Posterior vena cava (tissue), 2 donors: ENCODE data around the gene KIF5A. TPM values are rescaled to one million over a fixed set of nuclear protein-coding genes. Genes with fewer than 3 reads are reported as not detected.

ENCODE experiments used
- DNase-seq: peaks from one replicate; pipeline ENCODE4 v3.0.0-alpha.2; 2020; ENCODE audit warnings: low spot score
- intact Hi-C, 2 donors: fragments of 100-400 bp; cut with DNase I; formaldehyde crosslinking; loops; one replicate each; pipeline versions ENCODE4 v1.14.1 to v1.14.2; 2022 to 2023
- total RNA-seq, 2 donors: library from RNA; stranded (reverse); fragmentation: NEBNext Ultra II Directional; extraction: Animal tissue kit (Norgen Biotek cat#: 25700); gene quantifications; one replicate each; pipeline ENCODE4 v1.2.1, GENCODE V29; 2021
- donor health status: DM: yes; HTN: yes; CAD: no.
- donor health status: DM: yes; HTN: yes; CAD: no.

The KIF5A gene
- total RNA-seq, 2 donors from 2014 or later, result 0.10 to 0.14 TPM

GRCh38 chr12:57518920-57519795 lies 30.7 kb upstream of the KIF5A start:
- DNase-seq, result peak; percentile 83
- intact Hi-C loops, result no loop called here

- no peak for DNase-seq
- intact Hi-C loops, result no loop called here
These were observed 30.1 kb upstream of the KIF5A start for GRCh38 chr12:57519796-57520052.

- intact Hi-C loops, result no loop called here
These were observed 29.6 kb upstream of the KIF5A start, which contains the start of gene DDIT3 for GRCh38 chr12:57520053-57520818. DDIT3 (minus strand) TSS chr12:57520514; CDS start chr12:57517406, 3,108 bp downstream.

GRCh38 chr12:57521525-57522010 lies 28.3 kb upstream of the KIF5A start:
- intact Hi-C loops, result no loop called here
- no peak for DNase-seq

More at GRCh38 chr12:57520053-57520818, 29.6 kb upstream of the KIF5A start, which contains the start of gene DDIT3:
- peak; percentile 100 for DNase-seq

GRCh38 chr12:57522011-57522886 lies 27.6 kb upstream of the KIF5A start, which contains the start of gene MBD6:
MBD6 (plus strand) TSS chr12:57522824; CDS start chr12:57524304, 1,480 bp downstream.
- peak; percentile 97 for DNase-seq
- intact Hi-C loops, result no loop called here

- DNase-seq, result peak; percentile 91
- intact Hi-C loops, result no loop called here
These were observed 26.7 kb upstream of the KIF5A start for GRCh38 chr12:57522887-57523705.

GRCh38 chr12:57523706-57524614 lies 25.9 kb upstream of the KIF5A start:
- intact Hi-C loops, result no loop called here
- no peak for DNase-seq

- DNase-seq, result no peak
- intact Hi-C loops, result no loop called here
These were observed 24.8 kb upstream of the KIF5A start for GRCh38 chr12:57524814-57525614.

GRCh38 chr12:57525615-57526383 lies 24.0 kb upstream of the KIF5A start:
- intact Hi-C loops, result no loop called here
- no peak for DNase-seq

- intact Hi-C loops, result no loop called here
- DNase-seq, result no peak
These were observed 23.2 kb upstream of the KIF5A start for GRCh38 chr12:57526477-57527126.

GRCh38 chr12:57527184-57527583 lies 22.7 kb upstream of the KIF5A start:
- no peak for DNase-seq
- intact Hi-C loops, result no loop called here

GRCh38 chr12:57528176-57528575 lies 21.7 kb upstream of the KIF5A start:
- intact Hi-C loops, result no loop called here
- DNase-seq, result no peak

- DNase-seq, result no peak
- intact Hi-C loops, result no loop called here
These were observed 20.9 kb upstream of the KIF5A start for GRCh38 chr12:57528831-57529555.

- intact Hi-C loops, result no loop called here
- peak; percentile 59 for DNase-seq
These were observed 20.0 kb upstream of the KIF5A start for GRCh38 chr12:57529831-57530230.
